Stimulated activated CD4-positive, alpha-beta T cell treated with anti-CD3 and anti-CD28 coated beads, Interleukin-12 subunit alpha, Interleukin-12 subunit beta, amount 100 ng/mL, for 4 hours (primary cell): ENCODE measurements around the gene LNX2.
"Not testable (repeated sequence)": the region's sequence is repeated elsewhere in the genome, so short reads cannot be mapped to it uniquely, and the experiment has no call there.

Source experiments
- DNase-seq: peaks from one replicate; pipeline ENCODE4 v3.0.0-alpha.2; 2020

LNX2 gene

GRCh38 chr13:27636589-27637288, 16.4 kb upstream of the LNX2 start:
- no peak for DNase-seq

DNA sequence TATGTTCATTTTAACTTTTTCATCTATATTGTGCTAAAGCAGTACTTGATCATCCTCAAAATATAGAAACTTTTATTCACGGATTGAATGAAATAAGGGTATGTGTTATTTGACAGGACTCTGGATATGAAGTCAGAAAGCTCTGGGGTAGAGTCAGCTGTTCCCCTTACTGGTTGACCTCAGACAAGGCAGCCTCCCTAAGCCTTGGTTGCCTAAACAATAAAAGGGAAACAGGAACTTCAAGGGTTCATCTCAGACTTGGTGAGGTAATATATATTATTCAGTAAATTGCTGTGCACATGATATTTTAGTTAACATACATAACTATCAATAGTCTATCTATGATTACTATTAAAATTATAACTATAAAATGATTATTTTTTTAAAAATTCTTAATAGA, 14.9 kb upstream of the LNX2 start:
- DNase-seq, result no peak

- no peak for DNase-seq
Observed at GRCh38 chr13:27634791-27635190, 14.5 kb upstream of the LNX2 start.

- no peak for DNase-seq
Observed at GRCh38 chr13:27634231-27634630, 13.9 kb upstream of the LNX2 start.

DNA sequence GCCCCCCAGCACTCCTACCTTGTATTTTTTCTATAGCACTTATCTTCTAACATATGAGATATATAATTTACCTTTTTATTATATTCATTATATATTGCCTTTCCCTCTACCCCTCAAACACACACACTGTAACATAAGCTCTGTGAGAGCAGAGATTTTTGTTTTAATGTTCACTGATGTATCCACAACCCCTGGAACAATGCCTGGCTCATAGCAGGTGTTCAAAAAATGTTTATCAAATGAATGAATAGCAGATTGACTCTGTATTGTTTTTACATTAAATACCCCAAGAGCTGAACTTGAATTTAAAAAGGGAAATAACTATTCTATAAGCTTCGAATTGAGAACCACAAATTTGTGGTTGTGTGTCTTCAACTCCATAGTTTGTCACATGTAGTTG, 12.3 kb upstream of the LNX2 start:
- DNase-seq, result no peak

DNA sequence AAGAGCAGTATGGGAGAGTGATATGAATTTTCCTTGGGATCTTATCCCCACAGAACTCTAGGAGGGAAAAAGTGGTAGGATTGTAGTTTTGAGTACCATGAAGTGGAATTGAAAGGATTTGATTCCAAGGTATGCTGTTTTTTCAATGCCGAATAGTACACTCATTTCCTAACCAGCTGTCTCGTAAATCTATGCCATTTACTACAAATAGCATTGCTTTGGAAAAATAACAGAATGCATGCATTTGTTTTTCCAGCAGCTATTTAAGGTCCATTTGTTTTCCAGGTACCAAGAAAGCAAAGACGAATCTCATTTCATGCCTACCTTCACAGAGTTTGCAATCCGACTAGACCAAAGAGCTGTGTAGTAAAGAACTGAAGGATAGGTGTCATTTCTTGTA, 11.9 kb upstream of the LNX2 start:
- DNase-seq, result no peak

GRCh38 chr13:27631665-27632064, 11.3 kb upstream of the LNX2 start:
- DNase-seq, result no peak

- no peak for DNase-seq
Observed at GRCh38 chr13:27631156-27631555, 10.8 kb upstream of the LNX2 start.

DNA sequence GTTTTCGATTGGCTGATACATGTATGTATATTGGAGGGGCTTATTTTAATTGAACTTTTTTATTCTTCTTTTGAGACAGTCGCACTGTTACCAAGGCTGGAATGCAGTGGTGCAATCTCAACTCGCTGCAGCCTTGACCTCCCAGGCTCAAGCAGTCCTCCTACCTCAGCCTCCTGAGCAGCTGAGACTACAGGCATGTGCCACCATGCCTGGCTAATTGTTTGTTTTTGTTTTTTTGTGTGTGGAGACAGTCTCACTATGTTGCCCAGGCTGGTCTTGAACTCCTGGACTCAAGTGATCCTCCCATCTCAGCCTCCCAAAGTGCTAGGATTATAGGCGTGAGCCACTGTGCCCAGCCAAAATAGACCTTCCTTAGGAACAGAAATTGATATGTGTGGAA, 8.4 kb upstream of the LNX2 start:
- DNase-seq, result not testable (repeated sequence)

GRCh38 chr13:27628081-27628480, 7.8 kb upstream of the LNX2 start:
- DNase-seq, result no peak

GRCh38 chr13:27627380-27627779, 7.1 kb upstream of the LNX2 start:
- no peak for DNase-seq

DNA sequence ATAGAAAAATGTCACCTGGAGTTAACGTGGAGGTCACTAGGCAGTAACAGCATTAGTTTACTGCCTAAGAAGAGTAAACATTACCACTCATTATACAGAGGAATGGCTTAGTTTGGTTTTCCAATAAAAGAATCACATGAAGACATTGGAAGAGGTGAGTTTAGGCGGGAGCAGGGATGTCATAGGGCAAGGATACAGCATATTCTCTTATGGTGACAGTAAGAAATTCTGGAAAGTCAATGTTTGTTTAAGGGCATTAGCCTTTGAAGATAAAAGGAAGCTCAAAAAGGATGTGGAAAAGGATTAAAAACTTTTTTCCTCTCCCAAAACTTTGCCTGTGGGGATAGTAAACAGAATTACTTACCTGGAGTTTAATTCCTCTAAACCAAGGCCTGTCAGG, 5.5 kb upstream of the LNX2 start:
- DNase-seq, result no peak

GRCh38 chr13:27624071-27624470, 3.7 kb upstream of the LNX2 start:
- no peak for DNase-seq

- no peak for DNase-seq
Observed at GRCh38 chr13:27622881-27623280, 2.6 kb upstream of the LNX2 start.

DNA sequence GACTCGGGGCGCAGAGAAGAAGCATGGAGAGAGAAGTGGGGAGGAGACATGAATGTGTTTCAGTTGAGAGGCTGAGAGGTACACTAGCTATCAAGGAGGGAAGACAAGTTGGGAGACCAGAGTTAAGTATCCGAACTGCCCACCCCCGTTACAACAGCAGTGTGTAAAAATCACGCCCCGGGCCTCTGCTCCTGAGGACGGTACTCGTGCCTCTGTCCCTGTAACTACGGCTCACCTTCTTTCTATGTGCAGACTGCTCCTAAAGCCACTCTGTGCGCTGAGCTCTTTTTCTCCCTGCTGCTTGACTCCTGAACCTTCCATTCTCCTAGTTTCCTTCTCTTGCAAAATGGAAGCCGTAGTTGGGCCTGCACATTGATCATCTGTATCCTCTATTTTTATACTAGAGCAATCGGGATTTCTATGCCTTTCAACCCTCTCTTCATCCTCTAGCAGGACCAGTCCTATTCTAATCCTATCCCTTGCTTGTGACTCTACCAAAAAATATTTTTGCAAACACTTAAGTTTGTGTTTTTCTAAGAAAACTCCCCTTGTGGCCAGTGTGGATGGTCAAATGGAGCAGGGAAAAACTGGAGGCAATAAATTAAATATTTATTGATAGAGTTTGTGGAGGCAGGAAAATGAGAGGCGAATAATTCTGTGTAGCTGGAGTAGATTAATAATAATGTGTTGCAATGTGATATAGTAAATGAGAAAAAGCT, 1.9 kb upstream of the LNX2 start:
- DNase-seq, result no peak

GRCh38 chr13:27621366-27622101, 1.2 kb upstream of the LNX2 start, which contains the start of gene POLR1D:
TSS of gene POLR1D (plus strand) at chr13:27621892. CDS start at chr13:27621984, 92 bp downstream.
- peak; percentile 80 for DNase-seq

- no peak for DNase-seq
Observed at GRCh38 chr13:27621116-27621365, 712 bp upstream of the LNX2 start.

DNA sequence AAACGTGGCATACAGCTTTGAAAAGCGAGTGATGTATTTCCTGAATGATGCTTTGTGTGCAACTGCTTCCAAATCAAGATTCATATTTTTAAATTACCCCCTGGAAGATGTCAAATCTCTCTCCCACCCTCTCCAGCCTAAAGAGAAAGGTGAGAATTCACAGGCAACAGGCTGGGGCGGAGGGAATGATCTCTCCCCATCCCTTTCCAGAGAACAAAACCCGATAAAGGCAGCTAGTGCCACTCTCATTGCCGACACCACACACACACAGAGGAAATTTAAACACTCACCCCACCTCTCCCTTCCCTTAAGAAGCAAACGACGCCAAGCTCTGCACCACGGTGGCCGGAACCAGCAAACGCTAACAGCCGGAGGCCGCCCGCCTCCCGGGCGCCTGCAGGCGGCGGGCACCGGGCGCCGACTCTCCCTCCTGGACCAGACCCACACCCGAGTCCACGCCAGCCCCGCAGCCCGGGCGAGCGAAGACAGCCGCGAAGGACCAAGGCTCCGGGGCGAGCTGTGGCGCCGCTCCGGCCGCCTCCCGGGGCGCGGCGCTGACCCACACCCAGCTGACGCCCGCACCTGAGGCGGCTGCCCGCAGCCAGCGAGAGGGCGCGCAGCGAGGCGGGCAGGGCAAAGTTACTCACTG, 477 bp downstream of the LNX2 start:
- peak; percentile 28 for DNase-seq

DNA sequence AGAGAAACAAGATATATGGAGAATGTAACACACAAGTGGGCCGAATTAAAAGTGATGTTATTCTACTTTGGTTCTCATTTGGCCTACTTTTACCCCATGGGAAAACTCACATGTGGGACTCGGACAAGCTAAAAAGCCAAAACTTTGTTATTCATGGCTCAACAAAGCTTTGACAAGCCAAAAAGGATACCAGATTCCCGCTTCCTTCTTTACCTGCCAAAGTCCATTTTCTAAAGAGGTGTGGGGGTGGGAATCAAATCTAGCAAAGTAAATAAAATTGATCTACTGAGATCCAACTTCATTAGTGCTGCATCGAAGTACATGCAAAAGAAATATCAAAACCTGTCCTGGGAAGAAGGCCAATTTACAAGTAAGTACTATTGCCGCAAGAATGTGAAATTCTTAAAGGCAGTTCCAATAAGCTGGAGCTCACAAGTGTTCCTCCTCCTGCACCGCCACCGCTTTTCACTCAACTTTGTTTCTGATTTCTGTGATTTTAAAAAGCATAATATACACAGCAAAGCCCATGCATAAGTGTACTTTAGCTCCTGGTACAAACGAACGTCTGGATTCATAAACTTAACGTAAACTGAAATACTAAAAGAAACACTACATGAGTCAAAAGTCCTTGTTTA, 1.1 kb downstream of the LNX2 start:
- DNase-seq, result no peak

- DNase-seq, result no peak
Observed at GRCh38 chr13:27617881-27618321, 2.4 kb downstream of the LNX2 start.

GRCh38 chr13:27613628-27614027, 6.7 kb downstream of the LNX2 start:
- no peak for DNase-seq

DNA sequence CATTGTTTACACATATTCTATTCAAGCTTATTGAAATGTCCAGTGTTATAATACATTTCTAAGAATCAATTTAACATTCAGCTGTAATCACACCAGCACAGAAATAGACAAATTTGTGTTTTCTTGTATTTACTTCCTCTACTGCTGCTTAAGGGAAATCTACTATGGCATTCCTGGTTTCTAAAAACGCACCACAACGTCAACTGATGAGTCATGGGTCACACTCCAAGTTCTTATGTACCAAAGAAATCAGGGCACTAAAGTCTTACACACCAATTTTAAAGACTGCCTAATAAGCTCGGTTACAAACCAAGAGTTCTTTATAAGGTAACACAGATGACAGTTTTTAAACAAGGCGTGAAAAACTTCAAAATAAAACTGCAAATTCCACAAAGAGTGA, 13.2 kb downstream of the LNX2 start:
- DNase-seq, result no peak

GRCh38 chr13:27605610-27606200, 14.6 kb downstream of the LNX2 start:
- no peak for DNase-seq
